ENCODE data around the gene MYH9.

DNA sequence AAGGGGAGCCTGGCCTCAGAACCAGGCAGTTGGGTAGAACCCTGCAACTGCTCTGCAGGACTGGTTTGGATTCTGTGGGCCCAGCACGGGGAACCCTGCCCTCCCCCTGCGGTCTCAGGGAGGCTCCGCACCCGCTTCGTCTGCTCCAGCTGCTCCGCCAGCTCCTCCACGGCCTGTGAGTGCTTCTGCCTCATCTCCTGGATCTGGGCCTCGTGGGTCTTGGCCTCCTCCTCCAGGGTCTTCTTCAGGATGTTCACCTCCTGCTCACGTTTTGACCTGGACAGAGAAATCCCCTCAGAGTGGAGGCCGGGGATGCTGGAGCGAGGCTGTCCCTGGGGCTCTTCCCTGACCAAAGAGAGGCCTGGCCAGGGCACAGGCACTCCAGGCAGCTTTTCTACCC, 93.0 kb downstream of the MYH9 start:
- TF ChIP-seq, protein P1, sequence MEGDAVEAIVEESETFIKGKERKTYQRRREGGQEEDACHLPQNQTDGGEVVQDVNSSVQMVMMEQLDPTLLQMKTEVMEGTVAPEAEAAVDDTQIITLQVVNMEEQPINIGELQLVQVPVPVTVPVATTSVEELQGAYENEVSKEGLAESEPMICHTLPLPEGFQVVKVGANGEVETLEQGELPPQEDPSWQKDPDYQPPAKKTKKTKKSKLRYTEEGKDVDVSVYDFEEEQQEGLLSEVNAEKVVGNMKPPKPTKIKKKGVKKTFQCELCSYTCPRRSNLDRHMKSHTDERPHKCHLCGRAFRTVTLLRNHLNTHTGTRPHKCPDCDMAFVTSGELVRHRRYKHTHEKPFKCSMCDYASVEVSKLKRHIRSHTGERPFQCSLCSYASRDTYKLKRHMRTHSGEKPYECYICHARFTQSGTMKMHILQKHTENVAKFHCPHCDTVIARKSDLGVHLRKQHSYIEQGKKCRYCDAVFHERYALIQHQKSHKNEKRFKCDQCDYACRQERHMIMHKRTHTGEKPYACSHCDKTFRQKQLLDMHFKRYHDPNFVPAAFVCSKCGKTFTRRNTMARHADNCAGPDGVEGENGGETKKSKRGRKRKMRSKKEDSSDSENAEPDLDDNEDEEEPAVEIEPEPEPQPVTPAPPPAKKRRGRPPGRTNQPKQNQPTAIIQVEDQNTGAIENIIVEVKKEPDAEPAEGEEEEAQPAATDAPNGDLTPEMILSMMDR (IDR thresholded peaks at IDR 0.05; ENCODE audit: poor library complexity, severe bottlenecking), result no peak
- TF ChIP-seq EZH2 (IDR thresholded peaks at IDR 0.05; ENCODE audit: borderline replicate concordance, insufficient read depth, low read length, poor library complexity, severe bottlenecking) (no peak), REST (IDR thresholded peaks at IDR 0.05; ENCODE audit: borderline replicate concordance) (no peak), EP300 (conservative IDR thresholded peaks at IDR 0.05; ENCODE audit: poor library complexity, severe bottlenecking) (no peak), POLR2AphosphoS5 (IDR thresholded peaks at IDR 0.05) (no peak), TAF1 (IDR thresholded peaks at IDR 0.05; ENCODE audit: low read depth) (no peak), MXI1 (conservative IDR thresholded peaks at IDR 0.05; ENCODE audit: poor library complexity, severe bottlenecking) (no peak), SMC3 (conservative IDR thresholded peaks at IDR 0.05; ENCODE audit: poor library complexity) (no peak)
